ENCODE data around the gene CYGB. TPM values are rescaled to one million over a fixed set of nuclear protein-coding genes. Genes with fewer than 3 reads are reported as not detected.

CYGB gene
- polyA plus RNA-seq, 1 of the 3 experiments (the other 2 are of a cell fraction) = 1.7 TPM

GRCh38 chr17:76546556-76547182 is 9.2 kb upstream of the CYGB start (continued):
- TF ChIP-seq MEF2A (IDR thresholded peaks at IDR 0.05; ENCODE audit: borderline replicate concordance, low read depth) = no peak
- TF ChIP-seq MAX (IDR thresholded peaks at IDR 0.05; ENCODE audit: low read depth) = peak; percentile 54; the same call in 1 of the 2 replicates
- no peak for TF ChIP-seq GABPA (IDR thresholded peaks at IDR 0.05; ENCODE audit: low read depth)
- TF ChIP-seq TEAD4 (IDR thresholded peaks at IDR 0.05; ENCODE audit: borderline replicate concordance, insufficient read depth) = no peak; the same call in 1 of the 2 replicates
- TF ChIP-seq SIN3A (IDR thresholded peaks at IDR 0.05; ENCODE audit: borderline replicate concordance, low read depth, low read length) = no peak
- TF ChIP-seq TAF1 (IDR thresholded peaks at IDR 0.05; ENCODE audit: borderline replicate concordance, low read depth, low read length) = no peak
- no peak for TF ChIP-seq FOXJ3 (CRISPR knock-in tag; IDR thresholded peaks at IDR 0.05)
- TF ChIP-seq CTCF (IDR thresholded peaks at IDR 0.05) = no peak
- no peak for TF ChIP-seq ZBTB33 (IDR thresholded peaks at IDR 0.05; ENCODE audit: borderline replicate concordance, low read depth)
- TF ChIP-seq RCOR1 (IDR thresholded peaks at IDR 0.05; ENCODE audit: low read length) = no peak
- no peak for TF ChIP-seq RFX5 (IDR thresholded peaks at IDR 0.05; ENCODE audit: low read length)
- peak; percentile 59; the same call in 1 of the 2 replicates for TF ChIP-seq POLR2AphosphoS5 (IDR thresholded peaks at IDR 0.05; ENCODE audit: low read depth, low read length)
- TF ChIP-seq CHD2 (IDR thresholded peaks at IDR 0.05; ENCODE audit: low read length, partially characterized antibody) = peak; percentile 25
- TF ChIP-seq NRF1 (IDR thresholded peaks at IDR 0.05; ENCODE audit: low read depth, low read length) = no peak
- TF ChIP-seq RAD21 (IDR thresholded peaks at IDR 0.05; ENCODE audit: low read length) = peak; percentile 4; the same call in 1 of the 2 replicates
- no peak for TF ChIP-seq EZH2phosphoT487 (IDR thresholded peaks at IDR 0.05; ENCODE audit: borderline replicate concordance, low read depth)
- TF ChIP-seq MXI1 (IDR thresholded peaks at IDR 0.05; ENCODE audit: low read depth, low read length) = 0 out of 2 replicates have a peak, but pooled peaks have one; percentile 9
- peak; percentile 90 for TF ChIP-seq TCF12 (IDR thresholded peaks at IDR 0.05)
- TF ChIP-seq GATA2 (CRISPR knock-in tag; IDR thresholded peaks at IDR 0.05) = no peak
- 0 out of 2 replicates have a peak, but pooled peaks have one; percentile 35 for TF ChIP-seq REST (IDR thresholded peaks at IDR 0.05; ENCODE audit: low read depth, low read length)
- no peak; the same call in 1 of the 2 replicates for TF ChIP-seq JUND (IDR thresholded peaks at IDR 0.05)

Data from SK-N-SH (cell line).